Kidney tubule cell (primary cell): Measurements from ENCODE around the gene ZNF454.

Experiments used
- DNase-seq: peaks from one replicate; pipeline ENCODE4 v3.0.0-alpha.2; 2018; ENCODE audit warnings: low spot score

The ZNF454 gene

DNA sequence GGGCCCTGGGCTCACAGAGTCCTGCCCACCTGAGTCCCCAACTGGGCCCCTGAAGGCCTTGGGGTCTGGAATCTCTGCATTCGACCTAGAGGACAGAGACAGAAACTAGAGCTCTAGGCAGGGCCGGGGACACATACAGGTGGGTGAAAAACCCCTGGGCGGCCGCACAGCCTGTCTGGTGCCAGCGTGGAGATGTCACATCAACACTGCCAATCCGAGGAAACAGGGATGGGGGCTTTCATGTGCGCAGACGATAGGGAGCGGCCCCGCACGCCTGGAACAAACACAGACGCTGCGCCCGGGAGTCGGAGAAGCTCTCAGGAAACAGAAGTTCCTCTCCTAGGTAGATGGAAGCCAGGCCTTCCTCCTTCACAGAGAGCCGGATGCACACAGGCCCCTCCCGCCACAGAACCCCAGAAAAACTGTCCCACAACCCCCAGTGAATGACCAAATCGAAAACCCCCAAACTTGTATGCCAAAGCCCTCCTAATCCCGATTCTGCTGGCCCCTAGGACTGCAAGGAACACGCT lies 52.3 kb downstream of the ZNF454 start:
- DNase-seq = no peak

- DNase-seq = no peak
Observed at GRCh38 chr5:178993955-178994579, 53.1 kb downstream of the ZNF454 start.

DNA sequence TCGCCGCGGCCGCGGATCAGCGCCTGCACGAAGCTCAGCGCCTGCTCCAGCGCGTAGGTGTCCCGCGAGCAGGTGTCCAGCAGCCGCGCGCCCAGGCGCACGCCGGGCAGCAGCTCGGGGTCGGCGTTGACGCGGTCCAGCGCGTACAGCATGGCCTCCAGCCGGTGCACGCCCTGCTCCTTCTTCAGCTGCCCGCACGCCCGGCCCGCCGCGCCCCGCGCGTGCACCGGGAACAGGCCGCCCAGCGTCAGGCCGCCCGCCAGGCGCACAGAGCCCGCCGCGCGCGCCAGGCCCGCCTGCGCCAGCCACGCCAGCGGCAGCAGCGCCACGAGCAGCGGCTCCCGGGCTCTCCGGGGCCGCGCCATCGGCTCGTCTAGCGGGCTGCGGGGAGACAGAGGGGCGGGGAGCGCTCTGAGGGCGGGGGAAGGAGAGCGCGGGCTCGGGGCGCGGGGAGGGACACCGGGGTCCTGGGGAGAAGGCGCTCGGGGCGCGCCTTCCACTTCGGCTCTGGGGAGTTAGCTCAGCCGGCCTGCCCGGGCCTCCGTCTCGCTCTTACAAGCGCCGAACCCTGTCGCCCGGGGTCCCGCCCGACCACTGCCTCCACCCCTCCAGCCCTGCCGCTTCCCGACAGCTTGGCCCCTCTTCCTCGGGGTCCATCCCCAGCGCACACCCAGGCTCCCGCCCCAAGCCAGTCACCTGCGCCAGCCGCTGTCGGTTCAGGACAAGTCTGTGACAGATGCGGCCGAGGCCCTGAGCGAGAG lies 53.8 kb downstream of the ZNF454 start, which contains the start of gene GRM6:
TSS of gene GRM6 (minus strand) at position 741 of the 761 bp plus-strand sequence. CDS start at position 365, 376 bp downstream.
- no peak for DNase-seq

DNA sequence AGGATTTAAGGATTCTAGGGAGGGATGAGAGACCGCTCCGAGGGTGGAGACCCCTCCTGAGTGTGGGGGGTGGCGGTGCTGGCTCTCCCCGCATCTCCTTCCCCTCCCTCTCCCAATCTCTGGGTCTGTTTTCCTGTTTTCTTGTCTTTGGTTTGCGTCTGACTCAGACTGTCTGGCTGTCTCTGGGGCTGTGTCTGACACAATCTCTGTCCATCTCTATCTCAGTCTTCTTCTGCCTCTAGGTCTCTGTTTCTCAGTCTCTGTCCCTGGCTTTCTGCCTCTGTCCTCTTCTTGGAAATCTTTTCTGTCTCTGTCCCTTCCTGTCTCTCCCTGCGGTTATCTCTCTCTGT lies 54.3 kb downstream of the ZNF454 start:
- no peak for DNase-seq

- DNase-seq = no peak
Observed at GRCh38 chr5:178996156-178996555, 55.2 kb downstream of the ZNF454 start.

GRCh38 chr5:178997191-178997590 lies 56.2 kb downstream of the ZNF454 start:
- no peak for DNase-seq

DNA sequence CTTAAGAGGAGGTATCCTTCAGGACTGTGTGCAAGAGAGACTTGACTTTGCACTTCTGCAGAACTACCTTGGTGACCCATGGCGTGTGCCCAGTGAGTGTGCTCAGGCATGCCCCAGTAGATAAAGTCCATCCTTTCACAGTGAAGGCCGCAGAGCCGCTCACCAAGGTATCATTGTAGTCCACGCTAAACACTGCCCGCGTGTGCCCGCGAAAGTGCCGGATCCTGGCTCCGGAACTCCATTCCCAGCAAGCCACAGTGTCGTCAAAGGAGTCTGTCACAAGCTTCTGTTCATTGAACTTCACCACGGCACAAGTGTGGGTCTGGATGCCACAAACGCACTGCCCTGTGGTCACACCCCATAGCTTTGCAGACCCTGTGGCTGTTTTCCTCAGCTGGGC lies 57.4 kb downstream of the ZNF454 start:
- no peak for DNase-seq

- no peak for DNase-seq
Observed at GRCh38 chr5:179006564-179006963, 65.6 kb downstream of the ZNF454 start.

DNA sequence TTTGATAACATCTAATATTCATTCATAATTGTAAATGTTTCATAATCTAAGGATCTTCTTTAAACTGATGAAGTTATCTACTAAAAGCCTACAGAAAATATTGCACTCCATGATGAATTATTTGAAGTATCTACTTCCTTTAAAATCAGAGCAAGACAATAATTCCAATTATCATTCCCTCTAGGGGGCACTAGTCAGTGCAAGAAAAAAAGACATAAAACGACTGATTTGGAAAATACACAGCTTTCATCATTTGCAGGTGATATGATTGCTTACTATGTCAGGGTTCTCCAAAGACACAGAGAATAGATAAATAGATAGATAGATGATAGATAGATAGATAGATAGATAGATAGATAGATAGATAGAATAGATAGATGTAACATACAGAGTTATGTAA lies 67.7 kb downstream of the ZNF454 start:
- DNase-seq = no peak
